Measurements from ENCODE around the gene SOWAHD.
"Not testable (repeated sequence)": the region's sequence is repeated elsewhere in the genome, so short reads cannot be mapped to it uniquely, and the experiment has no call there.

Gene SOWAHD

GRCh38 chrX:119759248-119759766 lies 919 bp downstream of the SOWAHD start:
- DNase-seq (ENCODE audit: low read depth): no peak

DNA sequence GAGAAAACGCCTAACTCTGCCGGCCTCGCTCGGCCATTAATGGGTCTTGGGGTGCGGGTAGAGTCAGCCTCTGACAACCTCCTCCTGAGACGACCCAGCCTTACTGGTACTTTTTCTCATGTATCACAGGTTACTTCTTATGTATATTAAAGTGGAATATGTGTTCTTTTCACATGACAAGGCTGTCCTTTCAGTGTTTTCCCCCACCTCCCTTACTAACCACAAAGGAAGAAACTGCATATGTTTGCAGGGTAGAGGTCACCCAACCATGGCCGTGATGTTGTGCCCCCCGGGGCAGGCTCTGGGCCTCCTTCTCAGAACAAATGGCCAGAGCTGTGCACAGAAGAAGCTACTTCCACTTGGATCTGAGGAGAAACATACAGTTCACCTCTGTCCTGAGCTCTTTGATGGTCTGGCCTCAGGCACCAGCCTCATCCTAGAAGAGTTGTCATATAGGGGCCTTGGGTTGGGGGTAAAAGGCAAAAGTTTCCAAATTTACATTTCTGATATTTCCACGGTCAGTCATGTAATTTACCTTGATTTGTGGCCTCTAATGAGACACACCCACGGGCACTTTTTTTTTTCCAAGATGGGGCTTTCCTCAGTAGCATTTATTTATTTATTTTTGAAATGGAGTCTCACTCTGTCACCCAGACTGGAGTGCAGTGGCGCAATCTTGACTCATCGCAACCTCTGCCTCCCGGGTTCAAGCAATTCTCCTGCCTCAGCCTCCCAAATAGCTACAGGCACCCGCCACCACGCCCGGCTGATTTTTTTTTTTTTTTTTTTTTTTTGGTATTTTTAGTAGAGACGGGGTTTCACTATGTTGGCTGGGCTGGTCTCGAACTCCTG lies 1.9 kb downstream of the SOWAHD start:
- DNase-seq (ENCODE audit: low read depth): no peak

GRCh38 chrX:119762718-119763117 lies 4.3 kb downstream of the SOWAHD start:
- DNase-seq (ENCODE audit: low read depth): no peak

DNA sequence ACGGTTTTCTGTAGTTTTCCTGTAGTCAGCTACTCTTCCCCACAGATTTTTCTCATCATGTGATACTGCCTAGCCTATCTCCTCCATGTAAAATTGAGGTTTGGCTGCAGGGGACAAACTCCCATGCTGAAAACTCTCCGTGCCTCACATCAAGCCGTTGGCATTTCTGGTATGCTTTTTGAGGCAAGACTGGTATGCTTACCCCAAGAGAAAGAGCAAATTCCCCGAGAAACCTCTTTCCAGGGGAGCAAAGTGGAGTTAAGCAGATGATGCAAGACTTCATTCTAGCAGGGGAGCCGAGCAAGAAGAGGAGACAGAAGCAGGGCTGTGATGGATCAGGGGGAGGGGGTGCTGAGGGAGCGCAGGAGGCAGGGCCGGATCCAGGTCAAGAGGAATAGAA lies 4.8 kb downstream of the SOWAHD start:
- DNase-seq (ENCODE audit: low read depth): no peak

- no peak for DNase-seq (ENCODE audit: low read depth)
Measured at GRCh38 chrX:119763836-119764387, 5.5 kb downstream of the SOWAHD start.

DNA sequence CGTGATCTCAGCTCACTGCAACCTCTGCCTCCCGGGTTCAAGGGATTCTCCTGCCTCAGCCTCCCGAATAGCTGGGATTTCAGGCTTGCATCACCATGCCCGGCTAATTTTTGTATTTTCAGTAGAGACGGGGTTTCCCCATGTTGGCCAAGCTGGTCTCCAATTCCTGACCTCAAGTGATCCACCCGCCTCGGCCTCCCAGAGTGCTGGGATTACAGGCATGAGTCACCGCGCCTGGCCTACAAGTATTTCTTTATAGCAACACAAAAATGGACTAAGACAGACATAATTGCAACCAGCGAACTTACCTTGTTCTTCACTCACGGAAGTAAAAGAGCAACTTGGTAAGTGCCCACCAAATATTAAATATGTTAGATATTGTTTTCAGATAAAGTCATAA lies 10.0 kb downstream of the SOWAHD start:
- not testable (repeated sequence) for DNase-seq (ENCODE audit: low read depth)

- not testable (repeated sequence) for DNase-seq (ENCODE audit: low read depth)
Measured at GRCh38 chrX:119769388-119769787, 11.0 kb downstream of the SOWAHD start.

GRCh38 chrX:119775517-119776238 lies 17.3 kb downstream of the SOWAHD start:
- no peak for DNase-seq (ENCODE audit: low read depth)

DNA sequence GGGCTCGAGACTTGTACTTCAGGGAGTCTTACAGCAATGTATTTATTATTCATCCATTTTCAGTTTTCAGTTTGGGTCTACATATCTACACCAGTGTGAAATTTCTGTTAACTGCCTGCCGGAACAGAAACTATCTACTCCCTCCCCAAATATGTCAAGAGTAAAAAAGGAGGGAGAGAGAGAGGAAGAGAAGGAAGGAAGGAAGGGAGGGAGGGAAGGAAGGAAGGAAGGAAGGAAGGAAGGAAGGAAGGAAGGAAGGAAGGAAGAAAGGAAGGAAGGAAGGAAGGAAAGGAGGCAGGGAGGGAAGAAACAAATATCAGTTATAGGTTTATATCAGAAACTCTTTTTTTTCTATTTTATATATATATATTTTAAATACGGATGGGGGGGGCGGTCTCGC lies 20.4 kb downstream of the SOWAHD start:
- DNase-seq (ENCODE audit: low read depth): no peak

GRCh38 chrX:119783026-119783425 lies 24.6 kb downstream of the SOWAHD start:
- DNase-seq (ENCODE audit: low read depth): no peak

GRCh38 chrX:119784747-119785446 lies 26.5 kb downstream of the SOWAHD start:
- no peak for DNase-seq (ENCODE audit: low read depth)

DNA sequence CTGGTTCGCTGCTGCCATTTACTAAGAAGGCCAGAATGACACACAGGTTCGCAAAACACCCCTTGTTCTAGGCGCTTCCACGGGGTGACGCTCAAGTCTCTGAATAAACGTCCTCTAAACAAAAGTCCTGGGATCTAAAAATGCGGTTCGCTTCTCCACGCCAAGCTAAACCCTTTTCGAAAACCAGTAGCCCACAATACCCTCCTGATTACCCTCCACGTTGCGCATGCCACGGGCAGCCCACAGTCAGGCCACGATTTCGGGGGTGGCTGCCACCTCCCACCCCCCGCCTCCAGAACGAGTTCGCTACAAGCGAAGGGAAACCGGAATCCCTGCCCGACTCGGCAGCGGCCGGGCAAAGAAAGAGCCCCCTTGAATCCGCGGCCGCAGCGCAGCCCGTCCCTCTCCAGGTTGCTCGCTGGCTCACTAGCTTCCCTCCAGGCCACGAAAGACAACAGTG lies 32.6 kb downstream of the SOWAHD start:
- no peak for DNase-seq (ENCODE audit: low read depth)

- DNase-seq (ENCODE audit: low read depth): peak; percentile 80
Measured at GRCh38 chrX:119791437-119792231, 33.2 kb downstream of the SOWAHD start, which contains the start of gene RPL39. Gene RPL39 (minus strand): TSS chrX:119791630. CDS start chrX:119791576, 54 bp downstream.

- DNase-seq (ENCODE audit: low read depth): no peak
Measured at GRCh38 chrX:119801253-119802221, 43.1 kb downstream of the SOWAHD start.

DNA sequence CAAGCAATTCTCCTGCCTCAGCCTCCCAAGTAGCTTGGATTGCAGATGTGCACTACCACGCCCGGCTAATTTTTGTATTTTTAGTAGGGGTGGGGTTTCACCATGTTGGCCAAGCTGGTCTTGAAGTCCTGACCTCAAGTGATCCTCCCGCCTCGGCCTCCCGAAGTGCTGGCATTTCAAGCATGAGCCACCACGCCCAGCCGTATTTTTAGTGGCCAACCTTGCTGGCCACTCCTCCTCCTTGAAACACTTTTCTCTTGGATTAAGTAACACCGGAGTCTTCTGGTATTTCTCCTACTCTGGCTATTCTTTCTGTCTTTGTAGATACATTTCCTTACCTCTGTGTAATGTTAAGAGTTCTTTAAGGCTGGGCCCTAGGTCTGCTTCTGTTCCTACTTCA lies 44.2 kb downstream of the SOWAHD start:
- no peak for DNase-seq (ENCODE audit: low read depth)

GRCh38 chrX:119808461-119808860 lies 50.1 kb downstream of the SOWAHD start:
- DNase-seq (ENCODE audit: low read depth): not testable (repeated sequence)

- no peak for DNase-seq (ENCODE audit: low read depth)
Measured at GRCh38 chrX:119809185-119809666, 50.8 kb downstream of the SOWAHD start.

Measured in stromal cell of bone marrow (primary cell).